ENCODE data around the gene PRKAG3. TPM values are rescaled to one million over a fixed set of nuclear protein-coding genes. Genes with fewer than 3 reads are reported as not detected.

PRKAG3 gene
- total RNA-seq, 2 experiments from 2014 or later: not detected

GRCh38 chr2:218871345-218872302, 40.0 kb upstream of the PRKAG3 start:
- intact Hi-C loops (cut with micrococcal nuclease; ENCODE audit: unreplicated experiment): no loop called here
- ChIA-PET CTCF (ENCODE audit: unreplicated experiment) (no interaction called here), POLR2A (no interaction called here)
- Histone ChIP-seq H2AFZ (ENCODE audit: low read length) (no peak overlapping the region), H3K27ac (ENCODE audit: low read depth, low read length, poor library complexity, severe bottlenecking) (no peak overlapping the region), H3K79me2 (ENCODE audit: insufficient read depth, low read depth, low read length) (no peaks in the 10 kb centered on the region), H4K20me1 (ENCODE audit: insufficient read depth, low read length) (no peaks in the 10 kb centered on the region), H3K4me2 (ENCODE audit: low read length) (peak overlapping the region; percentile 38; the same call in 1 of the 2 replicates), H3K9me2 (ENCODE audit: insufficient read depth, low read length) (no peaks in the 10 kb centered on the region), H3K4me3 (ENCODE audit: low read depth, low read length, poor library complexity, severe bottlenecking) (no peak overlapping the region), H3K4me1 (ENCODE audit: insufficient read depth, low read length, poor library complexity, severe bottlenecking) (peaks cover 2% of the 10 kb centered on the region), H3K9me3 (ENCODE audit: low read length) (no peaks in the 10 kb centered on the region), H3K36me3 (ENCODE audit: insufficient read depth, low read length) (no peaks in the 10 kb centered on the region)
- no peak for DNase-seq (ENCODE audit: low spot score)
- TF ChIP-seq CTCF (conservative IDR thresholded peaks at IDR 0.05; ENCODE audit: low read length): no peak
- no TSS peak for BruUV-seq (replicated peaks)

GRCh38 chr2:218870984-218871344, 39.4 kb upstream of the PRKAG3 start:
- ChIA-PET POLR2A (interaction anchor here (0.8 kb wide), 1 partner anchor 27 kb away, joined by 3 read pairs; no protein-coding TSS in a partner anchor), CTCF (ENCODE audit: unreplicated experiment) (interaction anchor here (0.6 to 2.0 kb wide), 2 partner anchors 26 to 162 kb away, joined by 3 to 7 read pairs; no protein-coding TSS in a partner anchor)
- intact Hi-C loops (cut with micrococcal nuclease; ENCODE audit: unreplicated experiment): no loop called here
- TF ChIP-seq EZH2phosphoT487 (IDR thresholded peaks at IDR 0.05; ENCODE audit: borderline replicate concordance, low read depth, low read length): no peak
- TF ChIP-seq CTCF (conservative IDR thresholded peaks at IDR 0.05; ENCODE audit: low read length): no peak
- DNase-seq (ENCODE audit: low spot score): no peak
- BruUV-seq (replicated peaks): no TSS peak
- Histone ChIP-seq H3K4me3 (ENCODE audit: low read depth, low read length, poor library complexity, severe bottlenecking) (no peak overlapping the region), H3K79me2 (ENCODE audit: insufficient read depth, low read depth, low read length) (no peaks in the 10 kb centered on the region), H3K4me1 (ENCODE audit: insufficient read depth, low read length, poor library complexity, severe bottlenecking) (no peaks in the 10 kb centered on the region), H4K20me1 (ENCODE audit: insufficient read depth, low read length) (no peaks in the 10 kb centered on the region), H3K9me2 (ENCODE audit: insufficient read depth, low read length) (no peaks in the 10 kb centered on the region), H3K4me2 (ENCODE audit: low read length) (peak overlapping the region; percentile 38), H2AFZ (ENCODE audit: low read length) (no peak overlapping the region), H3K36me3 (ENCODE audit: insufficient read depth, low read length) (no peaks in the 10 kb centered on the region), H3K27ac (ENCODE audit: low read depth, low read length, poor library complexity, severe bottlenecking) (no peak overlapping the region), H3K9me3 (ENCODE audit: low read length) (no peaks in the 10 kb centered on the region)

- H3K4me2 ChIP-seq (ENCODE audit: low read length): no peak overlapping the region
- no TSS peak for BruUV-seq (replicated peaks)
- no peaks in the 10 kb centered on the region for H3K9me3 ChIP-seq (ENCODE audit: low read length)
- TF ChIP-seq CTCF (conservative IDR thresholded peaks at IDR 0.05; ENCODE audit: low read length) (no peak), EZH2phosphoT487 (IDR thresholded peaks at IDR 0.05; ENCODE audit: borderline replicate concordance, low read depth, low read length) (no peak)
- POLR2A ChIA-PET: no interaction called here
- H3K4me3 ChIP-seq (ENCODE audit: low read depth, low read length, poor library complexity, severe bottlenecking): no peak overlapping the region
- no peaks in the 10 kb centered on the region for H3K4me1 ChIP-seq (ENCODE audit: insufficient read depth, low read length, poor library complexity, severe bottlenecking)
- no peaks in the 10 kb centered on the region for H3K9me2 ChIP-seq (ENCODE audit: insufficient read depth, low read length)
- H3K27ac ChIP-seq (ENCODE audit: low read depth, low read length, poor library complexity, severe bottlenecking): no peak overlapping the region
- no peak for DNase-seq (ENCODE audit: low spot score)
- intact Hi-C loops (cut with micrococcal nuclease; ENCODE audit: unreplicated experiment): no loop called here
- CTCF ChIA-PET (ENCODE audit: unreplicated experiment): interaction anchor here (2.0 kb wide), 1 partner anchor 28 kb away, joined by 7 read pairs; no protein-coding TSS in a partner anchor
- no peaks in the 10 kb centered on the region for H4K20me1 ChIP-seq (ENCODE audit: insufficient read depth, low read length)
- no peak overlapping the region for H2AFZ ChIP-seq (ENCODE audit: low read length)
- no peaks in the 10 kb centered on the region for H3K36me3 ChIP-seq (ENCODE audit: insufficient read depth, low read length)
- no peaks in the 10 kb centered on the region for H3K79me2 ChIP-seq (ENCODE audit: insufficient read depth, low read depth, low read length)
Observed at GRCh38 chr2:218869064-218869463, 37.5 kb upstream of the PRKAG3 start.
